HG02840 (cell line): ENCODE data around the gene POLR2F.

Source experiments
- ATAC-seq: cut with Tn5 transposase; IDR thresholded peaks from one replicate; pipeline ENCODE4 v1.9.1; 2021; ENCODE audit warnings: mild to moderate bottlenecking, moderate library complexity, moderate number of reproducible peaks; ENCODE audit not compliant: unreplicated experiment, low FRiP score

Gene POLR2F

GRCh38 chr22:37953437-37954179 is at the start of gene POLR2F, which contains the start of gene C22orf23:
Gene POLR2F, plus strand, starts transcription at chr22:37953699. Its CDS starts 89 bp downstream, at chr22:37953788.
Gene C22orf23, minus strand, starts transcription at chr22:37953601. Its CDS starts 452 bp downstream, at chr22:37953149.
- ATAC-seq, result peak; percentile 90

- ATAC-seq, result no peak
Measured at GRCh38 chr22:37904572-37905533, 48.6 kb upstream of the POLR2F start.

- peak; percentile 51 for ATAC-seq
Measured at GRCh38 chr22:37905534-37906363, 47.8 kb upstream of the POLR2F start, which contains the start of gene MICALL1. Gene MICALL1, plus strand, starts transcription at chr22:37906297. Its CDS starts 126 bp downstream, at chr22:37906423.

GRCh38 chr22:37906364-37907008 is 47.0 kb upstream of the POLR2F start:
- ATAC-seq, result peak; percentile 28

- no peak for ATAC-seq
Measured at GRCh38 chr22:37907036-37907954, 46.2 kb upstream of the POLR2F start.

GRCh38 chr22:37909766-37910165 is 43.7 kb upstream of the POLR2F start:
- ATAC-seq, result no peak

- ATAC-seq, result no peak
Measured at GRCh38 chr22:37910890-37911672, 42.4 kb upstream of the POLR2F start.

GRCh38 chr22:37911697-37912096 is 41.8 kb upstream of the POLR2F start:
- ATAC-seq, result no peak

- ATAC-seq, result no peak
Measured at GRCh38 chr22:37912171-37912570, 41.3 kb upstream of the POLR2F start.

- no peak for ATAC-seq
Measured at GRCh38 chr22:37913233-37913721, 40.2 kb upstream of the POLR2F start.

GRCh38 chr22:37916311-37916710 is 37.2 kb upstream of the POLR2F start:
- ATAC-seq, result no peak

- ATAC-seq, result no peak
Measured at GRCh38 chr22:37917874-37918548, 35.5 kb upstream of the POLR2F start.

GRCh38 chr22:37918580-37919270 is 34.8 kb upstream of the POLR2F start:
- no peak for ATAC-seq

GRCh38 chr22:37920126-37920525 is 33.4 kb upstream of the POLR2F start:
- ATAC-seq, result no peak

GRCh38 chr22:37922191-37922590 is 31.3 kb upstream of the POLR2F start:
- ATAC-seq, result no peak

- ATAC-seq, result no peak
Measured at GRCh38 chr22:37923927-37924326, 29.6 kb upstream of the POLR2F start.
